Amniotic epithelial cell (primary cell): ENCODE data around the gene ABCF2.

Source experiments
- DNase-seq: peaks from one replicate; pipeline ENCODE4 v3.0.0-alpha.2; 2010; ENCODE audit warnings: low read depth

ABCF2 gene

GRCh38 chr7:151225948-151226510, 976 bp downstream of the ABCF2 start:
- DNase-seq, result peak; percentile 54

- DNase-seq, result no peak
Measured at GRCh38 chr7:151223728-151224127, 3.3 kb downstream of the ABCF2 start.

GRCh38 chr7:151218170-151218569, 8.8 kb downstream of the ABCF2 start:
- no peak for DNase-seq

- DNase-seq, result no peak
Measured at GRCh38 chr7:151215396-151215795, 11.6 kb downstream of the ABCF2 start.

GRCh38 chr7:151213826-151214225, 13.2 kb downstream of the ABCF2 start:
- no peak for DNase-seq

- DNase-seq, result no peak
Measured at GRCh38 chr7:151212626-151213025, 14.4 kb downstream of the ABCF2 start.

- DNase-seq, result no peak
Measured at GRCh38 chr7:151211155-151211772, 15.7 kb downstream of the ABCF2 start.

GRCh38 chr7:151210087-151210854, 16.7 kb downstream of the ABCF2 start, which contains the start of gene H2BK1:
Gene H2BK1, minus strand, starts transcription at chr7:151210488. Its CDS starts 170 bp downstream, at chr7:151210318.
- DNase-seq, result no peak

- no peak for DNase-seq
Measured at GRCh38 chr7:151209588-151209987, 17.4 kb downstream of the ABCF2 start.

- DNase-seq, result no peak
Measured at GRCh38 chr7:151208253-151208862, 18.6 kb downstream of the ABCF2 start.

GRCh38 chr7:151207804-151208203, 19.2 kb downstream of the ABCF2 start:
- no peak for DNase-seq

- DNase-seq, result no peak
Measured at GRCh38 chr7:151207315-151207714, 19.7 kb downstream of the ABCF2 start.

GRCh38 chr7:151206914-151207313, 20.1 kb downstream of the ABCF2 start:
- peak; percentile 82 for DNase-seq

- no peak for DNase-seq
Measured at GRCh38 chr7:151205730-151206129, 21.3 kb downstream of the ABCF2 start.

GRCh38 chr7:151204383-151205032, 22.5 kb downstream of the ABCF2 start:
- DNase-seq, result no peak

GRCh38 chr7:151202836-151203235, 24.2 kb downstream of the ABCF2 start:
- no peak for DNase-seq

GRCh38 chr7:151201751-151202150, 25.3 kb downstream of the ABCF2 start:
- no peak for DNase-seq

- DNase-seq, result no peak
Measured at GRCh38 chr7:151201344-151201743, 25.7 kb downstream of the ABCF2 start.

- no peak for DNase-seq
Measured at GRCh38 chr7:151198945-151199848, 27.8 kb downstream of the ABCF2 start.

- DNase-seq, result no peak
Measured at GRCh38 chr7:151197932-151198331, 29.1 kb downstream of the ABCF2 start.
